ENCODE results near the gene ADAMTS13. TPM values are rescaled to one million over a fixed set of nuclear protein-coding genes. Genes with fewer than 3 reads are reported as not detected.

The ADAMTS13 gene
- total RNA-seq, 2 experiments from 2014 or later: 2.2 to 2.6 TPM

DNA sequence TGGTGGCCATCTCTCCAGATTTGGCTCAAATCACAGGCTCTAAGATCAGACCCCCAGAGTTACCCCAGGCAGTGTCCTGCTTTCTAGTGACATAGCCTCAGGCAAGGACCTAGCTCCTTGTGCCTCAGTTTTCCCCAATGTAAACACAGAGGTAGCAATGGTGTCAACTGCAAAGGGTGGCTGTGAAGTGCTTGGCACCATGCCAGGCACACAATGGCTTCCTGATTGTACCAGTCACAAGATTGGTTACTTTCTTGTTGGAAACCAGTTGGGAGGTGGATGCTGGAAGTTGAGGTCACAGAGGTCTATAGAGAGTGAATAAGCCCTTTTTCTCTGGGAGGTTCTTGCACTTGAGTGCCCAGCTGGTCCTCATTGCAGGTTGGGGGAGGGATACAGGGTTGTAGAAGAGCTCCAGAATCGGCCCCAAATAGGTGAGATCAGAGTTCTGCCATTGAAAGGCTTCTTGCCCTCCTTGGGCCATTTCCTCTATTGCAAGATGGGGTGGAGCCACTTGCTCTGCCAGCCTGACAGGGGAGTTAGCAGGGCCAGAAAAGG is 43.7 kb upstream of the ADAMTS13 start:
- Mint-ChIP-seq H3K9me3 (no peaks in the 10 kb centered on the region), H3K36me3 (ENCODE audit: low read depth) (peaks cover 8% of the 10 kb centered on the region), H3K27ac (peak overlapping the region; percentile 42), H3K4me3 (peak overlapping the region; percentile 82), H3K27me3 (no peaks in the 10 kb centered on the region), H3K4me1 (ENCODE audit: low read depth) (peaks cover 21% of the 10 kb centered on the region)
- Histone ChIP-seq H3K9me3 (ENCODE audit: control insufficient read depth in 1 of 2, insufficient read depth in 1 of 2, low read length in 2 of 2) (no peaks in the 10 kb centered on the region), H3K36me3 (ENCODE audit: insufficient read depth, low read length) (peaks cover 5% of the 10 kb centered on the region), H3K4me3 (ENCODE audit: low read length) (no peak overlapping the region), H3K4me1 (ENCODE audit: insufficient read depth, low read length) (peaks cover 28% of the 10 kb centered on the region), H3K27ac (ENCODE audit: low read depth in 1 of 2, low read length in 2 of 2) (no peak overlapping the region), H3K27me3 (ENCODE audit: control insufficient read depth in 1 of 2, insufficient read depth in 2 of 2, low read length in 2 of 2) (no peaks in the 10 kb centered on the region)
- no peak for TF ChIP-seq CTCF (IDR thresholded peaks at IDR 0.05)
- ATAC-seq (ENCODE audit: poor library complexity): no peak
- no peak for DNase-seq
- intact Hi-C loops (cut with DNase I, micrococcal nuclease): loop anchor here in 1 of 2 experiments (5.0 kb wide), 2 partner anchors 39 to 84 kb away; partner anchors contain the start of gene REXO4
- POLR2A ChIA-PET: interaction anchor here (0.5 to 2.4 kb wide), 2 partner anchors 31 to 1217 kb away, joined by 3 to 26 read pairs; partner anchors contain the start of genes MED22 and RPL7A
- CTCF ChIA-PET: interaction anchor here (1.0 to 2.5 kb wide), 2 partner anchors 22 to 31 kb away, joined by 3 to 7 read pairs; partner anchors contain the start of genes MED22, RPL7A, SURF1 and SURF2

DNA sequence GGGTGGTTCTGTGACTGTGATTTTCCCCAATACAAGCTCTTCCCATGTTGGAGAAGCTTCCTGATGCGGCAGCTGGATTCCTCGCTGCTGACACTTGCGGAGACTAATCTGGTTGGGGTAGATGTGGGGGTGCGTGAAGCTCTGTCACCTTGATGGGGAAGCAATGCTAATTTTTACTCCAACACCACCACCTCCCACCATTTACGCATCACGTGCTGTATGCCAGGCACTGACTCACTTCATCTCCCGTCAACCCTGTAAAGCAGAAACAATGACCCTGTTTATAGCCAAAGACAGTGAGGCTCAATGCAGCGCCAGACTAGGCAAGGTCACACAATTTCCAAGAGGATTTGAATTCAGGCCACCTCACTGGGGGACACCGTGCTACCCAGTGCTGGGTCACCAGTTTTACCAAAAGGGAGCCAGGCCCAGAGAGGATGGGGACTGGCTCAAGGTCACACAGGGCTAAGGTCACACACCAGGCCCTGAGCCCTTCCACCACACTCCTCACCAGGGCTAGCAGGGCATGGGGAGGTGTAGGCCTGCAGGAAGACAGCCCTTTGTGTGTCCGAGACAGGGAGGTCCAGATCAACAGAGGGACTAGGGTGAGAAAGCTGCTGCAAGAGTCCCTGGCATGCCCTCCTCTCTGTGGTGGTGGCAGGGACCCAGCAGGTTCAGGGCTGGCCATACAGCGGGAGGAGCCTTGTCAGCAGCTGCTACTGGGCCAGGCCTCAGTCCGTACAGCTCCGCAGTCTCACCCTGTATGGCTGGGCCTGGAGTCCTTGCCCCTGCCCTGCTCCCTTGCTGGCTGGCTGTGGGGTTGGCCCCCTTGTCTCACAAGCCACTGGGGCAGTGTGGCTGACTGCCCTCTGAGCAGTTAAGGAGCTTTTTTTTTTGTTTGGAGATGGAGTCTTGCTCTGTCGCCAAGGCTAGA is 42.7 kb upstream of the ADAMTS13 start:
- TF ChIP-seq CTCF (IDR thresholded peaks at IDR 0.05): no peak
- Histone ChIP-seq H3K36me3 (ENCODE audit: insufficient read depth, low read length) (no peaks in the 10 kb centered on the region), H3K27ac (ENCODE audit: low read depth in 1 of 2, low read length in 2 of 2) (no peak overlapping the region), H3K4me3 (ENCODE audit: low read length) (no peak overlapping the region), H3K4me1 (ENCODE audit: insufficient read depth, low read length) (peaks cover 19% of the 10 kb centered on the region), H3K27me3 (ENCODE audit: control insufficient read depth in 1 of 2, insufficient read depth in 2 of 2, low read length in 2 of 2) (no peaks in the 10 kb centered on the region), H3K9me3 (ENCODE audit: control insufficient read depth in 1 of 2, insufficient read depth in 1 of 2, low read length in 2 of 2) (no peaks in the 10 kb centered on the region)
- DNase-seq (no peak), ATAC-seq (ENCODE audit: poor library complexity) (no peak)
- peaks cover 7% of the 10 kb centered on the region for H3K36me3 Mint-ChIP-seq (ENCODE audit: low read depth)
- H3K27ac Mint-ChIP-seq: no peak overlapping the region
- no peak overlapping the region for H3K4me3 Mint-ChIP-seq
- peaks cover 14% of the 10 kb centered on the region for H3K4me1 Mint-ChIP-seq (ENCODE audit: low read depth)
- CTCF ChIA-PET: no interaction called here
- H3K9me3 Mint-ChIP-seq: no peaks in the 10 kb centered on the region
- H3K27me3 Mint-ChIP-seq: no peaks in the 10 kb centered on the region
- intact Hi-C loops (cut with DNase I, micrococcal nuclease): loop anchor here in 1 of 2 experiments (5.0 kb wide), 2 partner anchors 38 to 83 kb away; partner anchors contain the start of gene REXO4
- POLR2A ChIA-PET: no interaction called here

- Histone ChIP-seq H3K4me3 (ENCODE audit: low read length) (no peak overlapping the region), H3K4me1 (ENCODE audit: insufficient read depth, low read length) (peaks cover 9% of the 10 kb centered on the region), H3K27ac (ENCODE audit: low read depth in 1 of 2, low read length in 2 of 2) (no peak overlapping the region), H3K27me3 (ENCODE audit: control insufficient read depth in 1 of 2, insufficient read depth in 2 of 2, low read length in 2 of 2) (no peaks in the 10 kb centered on the region), H3K36me3 (ENCODE audit: insufficient read depth, low read length) (no peaks in the 10 kb centered on the region), H3K9me3 (ENCODE audit: control insufficient read depth in 1 of 2, insufficient read depth in 1 of 2, low read length in 2 of 2) (no peaks in the 10 kb centered on the region)
- intact Hi-C loops (cut with DNase I, micrococcal nuclease): no loop called here
- POLR2A ChIA-PET: no interaction called here
- ATAC-seq (ENCODE audit: poor library complexity): no peak
- TF ChIP-seq CTCF (IDR thresholded peaks at IDR 0.05): no peak
- Mint-ChIP-seq H3K27ac (no peak overlapping the region), H3K4me3 (no peak overlapping the region), H3K27me3 (no peaks in the 10 kb centered on the region), H3K4me1 (ENCODE audit: low read depth) (peaks cover 7% of the 10 kb centered on the region), H3K36me3 (ENCODE audit: low read depth) (no peaks in the 10 kb centered on the region), H3K9me3 (no peaks in the 10 kb centered on the region)
- CTCF ChIA-PET: no interaction called here
- DNase-seq: no peak
These were observed 41.4 kb upstream of the ADAMTS13 start for GRCh38 chr9:133380734-133381133.

All from CD4-positive, alpha-beta T cell (primary cell).